Effector memory CD4-positive, alpha-beta T cell (primary cell): ENCODE data around the gene LSG1.

Experiments
- DNase-seq, 3 donors: peaks; one replicate each; pipeline ENCODE4 v3.0.0-alpha.2; 2020
- H3K27ac ChIP-seq: 2 replicates; pipeline ENCODE4 v1.7.0; 2013; ENCODE audit warnings: mild to moderate bottlenecking, low read length, moderate library complexity; ENCODE audit not compliant: insufficient read depth, poor library complexity, severe bottlenecking
- H3K27me3 ChIP-seq: replicated peaks from 2 replicates; pipeline ENCODE4 v1.7.0; 2013; ENCODE audit warnings: mild to moderate bottlenecking, low read length; ENCODE audit not compliant: insufficient read depth, control insufficient read depth, poor library complexity, severe bottlenecking
- H3K36me3 ChIP-seq: 2 replicates; pipeline ENCODE4 v1.7.0; 2013; ENCODE audit warnings: mild to moderate bottlenecking, low read length, moderate library complexity; ENCODE audit not compliant: control insufficient read depth, insufficient read depth
- H3K4me1 ChIP-seq: 2 replicates; pipeline ENCODE4 v1.7.0; 2013; ENCODE audit warnings: low read length, mild to moderate bottlenecking; ENCODE audit not compliant: control insufficient read depth, insufficient read depth, poor library complexity, severe bottlenecking
- H3K4me3 ChIP-seq: 2 replicates; pipeline ENCODE4 v1.7.0; 2013; ENCODE audit warnings: low read length, low read depth, mild to moderate bottlenecking; ENCODE audit not compliant: insufficient read depth, poor library complexity, severe bottlenecking
- H3K9me3 ChIP-seq: 2 replicates; pipeline ENCODE4 v1.7.0; 2013; ENCODE audit warnings: mild to moderate bottlenecking, low read length, moderate library complexity; ENCODE audit not compliant: control insufficient read depth

LSG1 gene

DNA sequence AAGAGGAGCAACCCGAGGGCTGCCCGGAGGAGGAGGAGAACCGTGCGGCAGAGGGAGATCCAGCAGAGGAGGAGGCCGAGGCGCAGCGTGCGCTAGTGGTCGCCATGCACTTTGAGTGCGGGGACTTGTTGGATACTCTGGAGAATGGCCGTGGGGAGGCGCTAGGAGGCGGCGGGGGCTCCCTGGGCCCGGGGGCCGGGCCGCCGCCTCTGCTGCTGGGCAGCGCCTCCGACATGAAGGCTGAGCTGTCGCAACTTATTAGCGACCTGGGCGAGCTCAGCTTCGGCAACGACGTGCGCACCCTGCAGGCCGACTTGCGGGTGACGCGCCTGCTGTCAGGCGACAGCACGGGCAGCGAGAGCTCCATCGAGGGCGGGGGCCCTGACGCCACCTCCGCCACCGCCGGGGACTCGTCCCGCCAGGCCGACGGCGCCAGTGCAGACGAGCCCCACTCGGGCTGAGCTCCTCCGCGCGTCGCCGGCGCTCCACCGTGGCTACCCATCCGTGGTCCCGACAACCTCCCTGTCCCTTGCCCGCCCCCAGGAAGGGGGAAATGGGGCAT is 15.7 kb upstream of the LSG1 start:
- H3K27me3 ChIP-seq: no peaks in the 10 kb centered on the region
- H3K4me3 ChIP-seq: peak overlapping the region; percentile 81
- H3K36me3 ChIP-seq: no peaks in the 10 kb centered on the region
- no peaks in the 10 kb centered on the region for H3K9me3 ChIP-seq
- peaks cover 31% of the 10 kb centered on the region for H3K4me1 ChIP-seq
- DNase-seq: peak; percentile 57 to 66 (median 64)
- H3K27ac ChIP-seq: peak overlapping the region; percentile 56

DNA sequence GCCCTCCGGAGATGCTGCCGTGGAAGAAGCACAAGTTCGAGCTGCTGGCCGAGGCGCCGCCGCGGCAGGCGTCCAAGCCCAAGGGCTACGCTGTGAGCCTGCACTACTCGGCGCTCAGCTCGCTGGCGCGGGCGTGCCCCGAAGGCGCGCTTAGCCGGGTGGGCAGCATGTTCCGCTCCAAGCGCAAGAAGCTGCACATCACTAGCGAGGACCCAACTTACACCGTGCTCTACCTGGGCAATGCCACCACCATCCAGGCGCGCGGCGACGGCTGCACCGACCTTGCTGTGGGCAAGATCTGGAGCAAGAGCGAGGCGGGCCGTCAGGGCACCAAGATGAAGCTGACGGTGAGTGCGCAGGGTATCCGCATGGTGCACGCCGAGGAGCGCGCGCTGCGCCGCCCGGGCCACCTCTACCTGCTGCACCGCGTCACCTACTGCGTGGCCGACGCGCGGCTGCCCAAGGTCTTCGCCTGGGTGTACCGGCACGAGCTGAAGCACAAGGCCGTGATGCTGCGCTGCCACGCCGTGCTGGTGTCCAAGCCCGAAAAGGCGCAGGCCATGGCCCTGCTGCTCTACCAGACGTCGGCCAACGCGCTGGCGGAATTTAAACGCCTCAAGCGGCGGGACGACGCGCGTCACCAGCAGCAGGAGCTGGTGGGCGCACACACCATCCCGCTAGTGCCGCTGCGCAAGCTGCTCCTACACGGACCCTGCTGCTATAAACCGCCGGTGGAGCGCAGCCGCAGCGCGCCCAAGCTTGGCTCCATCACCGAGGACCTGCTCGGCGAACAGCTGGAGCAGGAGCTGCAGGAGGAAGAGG is 15.0 kb upstream of the LSG1 start:
- Histone ChIP-seq H3K9me3 (no peaks in the 10 kb centered on the region), H3K27ac (no peak overlapping the region), H3K27me3 (no peaks in the 10 kb centered on the region), H3K4me1 (peaks cover 31% of the 10 kb centered on the region), H3K36me3 (no peaks in the 10 kb centered on the region), H3K4me3 (peak overlapping the region; percentile 81)
- peak in 1 of 3 donors; percentile 9 for DNase-seq

DNA sequence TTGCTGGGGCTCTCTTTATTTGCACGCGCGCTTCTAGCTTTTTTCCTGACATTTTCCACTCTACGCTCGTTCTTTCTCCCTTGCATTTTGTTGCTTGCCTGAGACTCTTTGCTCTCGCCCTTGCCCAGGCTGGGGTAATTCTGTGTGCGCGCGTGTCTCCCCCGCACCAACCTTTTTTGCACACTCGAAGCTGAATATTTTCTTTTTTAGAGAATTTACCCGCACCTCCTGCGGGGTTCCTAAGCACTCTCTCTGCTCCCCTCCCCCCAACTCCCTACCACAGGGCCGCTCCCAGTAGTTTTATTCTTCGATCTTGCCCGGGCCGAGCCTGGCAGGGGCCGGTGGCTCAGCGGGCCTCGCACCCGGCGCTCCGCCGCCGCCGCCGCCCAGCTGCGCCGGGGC is 14.4 kb upstream of the LSG1 start:
- peaks cover 31% of the 10 kb centered on the region for H3K4me1 ChIP-seq
- no peak for DNase-seq
- no peaks in the 10 kb centered on the region for H3K27me3 ChIP-seq
- H3K9me3 ChIP-seq: no peaks in the 10 kb centered on the region
- H3K27ac ChIP-seq: no peak overlapping the region
- H3K36me3 ChIP-seq: no peaks in the 10 kb centered on the region
- peak overlapping the region; percentile 81 for H3K4me3 ChIP-seq

DNA sequence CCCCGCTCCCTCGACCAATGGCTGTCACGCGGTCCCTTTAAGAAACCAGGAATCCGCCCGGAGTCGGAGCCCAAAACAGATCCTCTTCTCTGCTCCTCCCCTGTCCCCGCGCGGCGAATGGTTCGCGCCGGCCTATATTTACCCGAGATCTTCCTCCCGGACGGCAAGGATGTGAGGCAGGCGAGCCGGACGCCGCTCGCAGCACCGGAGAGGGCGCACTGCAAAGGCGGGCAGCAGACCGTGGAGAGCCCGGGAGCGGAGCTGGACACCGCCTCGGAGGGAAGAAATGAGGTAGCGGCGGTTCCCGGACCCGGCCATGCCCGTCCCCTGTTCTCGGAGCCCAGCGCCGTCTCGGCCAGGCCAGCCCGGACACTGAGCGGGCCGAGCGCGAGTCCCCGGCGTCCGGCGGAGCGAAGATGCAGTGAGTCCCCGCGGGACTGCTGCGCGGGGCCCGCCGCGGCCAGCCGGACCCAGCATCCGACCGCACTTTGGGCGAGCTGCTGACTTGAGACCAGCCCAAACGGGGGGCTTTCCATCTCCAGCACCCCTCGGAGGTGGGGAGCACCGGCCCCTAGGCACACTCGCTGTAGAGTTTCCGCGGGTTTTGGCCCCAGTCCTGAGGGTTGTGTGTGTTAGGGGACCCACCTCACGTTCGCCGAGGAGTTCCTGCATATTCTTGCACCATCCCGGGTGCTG is 13.9 kb upstream of the LSG1 start, which contains the start of gene FAM43A:
Gene FAM43A (plus strand): TSS at position 166 of the 696 bp plus-strand sequence. CDS start 944 bp downstream, outside the sequence.
- no peaks in the 10 kb centered on the region for H3K9me3 ChIP-seq
- peak within 1 kb of the TSS; percentile 81 for H3K4me3 ChIP-seq
- H3K4me1 ChIP-seq: peaks cover 31% of the 10 kb centered on the region

DNA sequence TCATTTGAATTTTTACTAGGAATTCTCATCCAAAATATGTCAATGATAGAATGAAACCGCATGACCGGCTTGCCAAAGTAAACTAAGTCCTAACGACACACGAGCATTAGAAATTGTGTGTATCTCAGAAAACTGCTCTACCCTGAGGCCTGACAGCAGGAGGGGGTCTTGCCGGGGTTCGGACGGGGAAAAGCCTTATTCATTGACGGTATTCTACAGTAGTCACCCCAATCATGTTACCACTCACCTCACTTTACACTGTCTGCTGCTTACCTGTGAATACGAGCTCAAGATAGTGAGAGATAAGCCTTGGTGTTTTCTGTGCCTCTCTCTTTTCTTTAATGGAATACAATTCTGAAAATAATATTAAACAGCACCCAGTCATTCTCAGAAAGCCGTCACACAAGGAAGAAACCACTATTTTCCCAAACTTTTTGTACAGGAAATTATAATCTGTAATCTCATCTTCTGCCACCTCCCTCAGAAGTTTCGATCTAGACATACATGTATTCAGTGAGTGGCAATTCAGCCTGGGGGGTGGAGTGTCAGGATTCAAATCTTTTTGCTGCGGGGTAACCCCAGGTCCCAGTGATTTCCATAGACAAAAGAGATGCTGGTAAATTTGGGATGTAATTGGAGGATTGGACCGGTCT is 13.2 kb upstream of the LSG1 start:
- Histone ChIP-seq H3K4me3 (peak overlapping the region; percentile 81), H3K27me3 (no peaks in the 10 kb centered on the region), H3K9me3 (no peaks in the 10 kb centered on the region), H3K36me3 (no peaks in the 10 kb centered on the region), H3K4me1 (peaks cover 31% of the 10 kb centered on the region), H3K27ac (peak overlapping the region; percentile 35)
- DNase-seq: no peak

More for the DNA sequence above, 13.9 kb upstream of the LSG1 start, which contains the start of gene FAM43A:
- Histone ChIP-seq H3K27ac (peak within 1 kb of the TSS; percentile 35), H3K36me3 (no peaks in the 10 kb centered on the region), H3K27me3 (no peaks in the 10 kb centered on the region)
- DNase-seq: peak; percentile 33 to 57 (median 52)

DNA sequence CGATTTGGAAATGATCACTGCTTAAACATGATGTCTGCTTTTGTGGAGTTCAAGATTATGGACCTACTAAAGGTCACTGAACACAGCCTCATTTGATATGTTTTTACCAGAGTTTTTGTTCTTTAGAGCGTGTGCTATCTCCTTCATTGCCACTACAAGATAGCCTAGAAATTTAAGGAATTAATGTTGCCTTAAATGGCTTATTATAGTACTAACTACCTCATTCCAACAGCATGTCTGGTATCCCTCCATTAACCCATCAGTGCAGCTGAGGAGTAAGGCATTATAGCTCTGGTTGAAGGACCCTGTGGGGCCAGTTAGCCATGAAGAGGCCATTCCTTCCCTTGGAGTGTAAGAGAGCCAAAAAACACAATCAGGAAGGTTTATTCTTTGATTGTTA is 11.4 kb upstream of the LSG1 start:
- no peaks in the 10 kb centered on the region for H3K27me3 ChIP-seq
- H3K9me3 ChIP-seq: no peaks in the 10 kb centered on the region
- peaks cover 23% of the 10 kb centered on the region for H3K4me1 ChIP-seq
- DNase-seq: no peak
- no peak overlapping the region for H3K4me3 ChIP-seq
- H3K27ac ChIP-seq: no peak overlapping the region
- no peaks in the 10 kb centered on the region for H3K36me3 ChIP-seq

DNA sequence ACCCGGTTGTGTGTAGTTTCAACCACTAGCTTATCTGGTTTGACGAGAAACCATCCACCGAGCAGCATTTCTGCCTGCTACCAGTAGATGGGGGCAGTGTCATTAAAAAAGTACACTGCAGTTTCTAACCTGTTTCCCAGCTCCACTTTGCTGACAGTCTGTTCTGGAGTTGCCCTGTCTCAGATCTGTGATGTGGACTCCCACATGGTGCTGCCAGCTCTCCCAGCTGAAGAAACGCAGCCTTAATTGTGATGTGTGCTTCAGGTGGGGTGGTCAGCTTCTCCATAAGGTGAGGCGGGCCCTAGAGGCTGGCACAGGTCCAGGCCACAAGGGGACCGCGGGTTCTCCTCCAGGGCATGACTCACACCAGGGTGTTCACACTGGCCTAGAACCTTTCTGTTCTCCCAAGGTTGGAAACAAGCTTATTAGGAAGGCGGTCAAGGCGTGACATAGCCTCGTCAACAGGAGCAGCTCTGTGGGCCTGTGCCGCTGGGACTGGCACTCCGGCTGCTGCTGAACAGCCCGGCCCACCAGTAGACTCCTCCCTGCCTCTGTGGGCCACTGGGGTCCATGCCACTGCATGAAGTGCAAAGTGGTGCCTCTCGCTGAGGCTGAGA is 10.8 kb upstream of the LSG1 start:
- Histone ChIP-seq H3K4me1 (peaks cover 17% of the 10 kb centered on the region), H3K4me3 (no peak overlapping the region), H3K27ac (no peak overlapping the region), H3K27me3 (no peaks in the 10 kb centered on the region), H3K9me3 (no peaks in the 10 kb centered on the region), H3K36me3 (no peaks in the 10 kb centered on the region)
- peak in 2 of 3 donors; percentile 37 to 39 for DNase-seq

DNA sequence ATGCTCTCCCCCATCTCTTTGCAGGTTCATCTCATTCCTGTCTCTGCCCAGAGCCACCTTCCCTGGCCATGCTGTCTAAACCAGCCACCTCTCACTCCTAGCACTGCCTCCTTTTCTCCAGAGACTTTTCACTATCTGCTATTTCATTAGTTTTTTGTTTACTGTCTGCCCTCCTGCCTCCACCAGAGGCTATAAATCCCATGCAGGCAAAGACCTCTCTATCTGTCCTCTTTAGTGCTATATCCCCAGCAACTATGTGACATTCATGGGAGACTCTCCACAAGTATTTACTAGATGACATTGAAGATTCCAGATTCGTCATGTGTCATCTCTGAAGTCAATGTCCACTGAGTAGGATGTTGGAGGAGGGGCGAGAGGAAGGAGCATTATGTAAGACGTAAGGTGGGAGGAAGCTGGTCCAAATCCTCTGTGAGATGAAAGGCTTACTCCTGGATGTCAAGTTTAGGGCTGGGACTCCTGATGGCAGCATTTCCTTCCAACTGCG is 10.2 kb upstream of the LSG1 start:
- H3K27ac ChIP-seq: no peak overlapping the region
- H3K4me1 ChIP-seq: peaks cover 15% of the 10 kb centered on the region
- H3K27me3 ChIP-seq: no peaks in the 10 kb centered on the region
- no peak for DNase-seq
- H3K4me3 ChIP-seq: no peak overlapping the region
- no peaks in the 10 kb centered on the region for H3K36me3 ChIP-seq
- H3K9me3 ChIP-seq: no peaks in the 10 kb centered on the region

DNA sequence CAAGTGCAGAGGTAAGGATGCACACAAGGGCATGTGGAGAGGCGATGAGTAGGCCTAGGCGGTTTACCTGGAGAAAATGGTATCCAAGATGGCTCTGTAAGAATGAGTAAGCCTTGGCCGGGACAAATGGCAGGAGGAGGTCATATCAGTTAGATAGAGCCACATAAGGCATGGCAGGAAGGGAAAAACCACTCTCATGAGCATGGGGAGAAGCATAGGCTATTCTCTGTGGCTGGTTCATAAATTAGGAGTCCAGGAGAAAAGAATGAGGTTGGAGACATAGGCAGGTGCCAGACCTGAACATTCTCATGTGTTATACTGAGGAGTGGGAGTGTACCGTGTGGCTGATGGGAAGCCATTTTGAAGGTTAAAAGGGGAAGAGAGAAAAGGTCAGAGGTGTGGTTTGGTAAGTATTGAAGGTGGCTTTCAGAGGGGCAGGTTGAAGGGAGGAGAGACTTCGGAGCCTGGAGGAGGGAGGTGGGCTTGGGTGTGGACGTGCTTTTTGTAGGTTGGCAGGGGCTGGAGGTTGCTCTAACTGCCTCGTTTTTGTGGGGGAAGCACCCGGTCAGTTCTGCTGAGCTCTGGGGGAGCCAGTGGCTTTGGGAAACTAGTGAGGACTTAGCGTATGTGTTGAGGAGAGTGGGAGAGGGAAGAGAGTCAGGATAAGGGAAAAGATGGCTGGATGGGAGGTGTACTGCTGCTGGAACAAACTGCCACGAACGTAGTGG is 9.1 kb upstream of the LSG1 start:
- no peaks in the 10 kb centered on the region for H3K36me3 ChIP-seq
- DNase-seq: no peak
- no peaks in the 10 kb centered on the region for H3K27me3 ChIP-seq
- no peak overlapping the region for H3K4me3 ChIP-seq
- H3K4me1 ChIP-seq: peaks cover 11% of the 10 kb centered on the region
- H3K27ac ChIP-seq: no peak overlapping the region
- H3K9me3 ChIP-seq: no peaks in the 10 kb centered on the region
